ENCODE measurements around the gene PHRF1. TPM values are rescaled to one million over a fixed set of nuclear protein-coding genes. Genes with fewer than 3 reads are reported as not detected.

The PHRF1 gene
- total RNA-seq, 1 donor from 2014 or later, result 25.4 TPM

DNA sequence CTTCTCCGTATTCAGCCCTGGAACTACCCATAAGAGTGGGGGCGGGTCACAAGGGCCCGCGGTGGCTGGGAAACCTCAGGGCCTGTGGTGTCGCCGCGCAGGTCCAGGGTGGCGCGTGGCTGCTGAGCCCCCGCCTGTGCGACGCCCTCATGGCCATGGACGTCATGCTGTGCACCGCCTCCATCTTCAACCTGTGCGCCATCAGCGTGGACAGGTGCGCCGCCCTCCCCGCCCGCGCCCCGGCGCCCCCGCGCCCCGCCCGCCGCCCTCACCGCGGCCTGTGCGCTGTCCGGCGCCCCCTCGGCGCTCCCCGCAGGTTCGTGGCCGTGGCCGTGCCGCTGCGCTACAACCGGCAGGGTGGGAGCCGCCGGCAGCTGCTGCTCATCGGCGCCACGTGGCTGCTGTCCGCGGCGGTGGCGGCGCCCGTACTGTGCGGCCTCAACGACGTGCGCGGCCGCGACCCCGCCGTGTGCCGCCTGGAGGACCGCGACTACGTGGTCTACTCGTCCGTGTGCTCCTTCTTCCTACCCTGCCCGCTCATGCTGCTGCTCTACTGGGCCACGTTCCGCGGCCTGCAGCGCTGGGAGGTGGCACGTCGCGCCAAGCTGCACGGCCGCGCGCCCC, 63.2 kb downstream of the PHRF1 start:
- no peak overlapping the region for H3K27ac ChIP-seq
- TF ChIP-seq, protein P1, sequence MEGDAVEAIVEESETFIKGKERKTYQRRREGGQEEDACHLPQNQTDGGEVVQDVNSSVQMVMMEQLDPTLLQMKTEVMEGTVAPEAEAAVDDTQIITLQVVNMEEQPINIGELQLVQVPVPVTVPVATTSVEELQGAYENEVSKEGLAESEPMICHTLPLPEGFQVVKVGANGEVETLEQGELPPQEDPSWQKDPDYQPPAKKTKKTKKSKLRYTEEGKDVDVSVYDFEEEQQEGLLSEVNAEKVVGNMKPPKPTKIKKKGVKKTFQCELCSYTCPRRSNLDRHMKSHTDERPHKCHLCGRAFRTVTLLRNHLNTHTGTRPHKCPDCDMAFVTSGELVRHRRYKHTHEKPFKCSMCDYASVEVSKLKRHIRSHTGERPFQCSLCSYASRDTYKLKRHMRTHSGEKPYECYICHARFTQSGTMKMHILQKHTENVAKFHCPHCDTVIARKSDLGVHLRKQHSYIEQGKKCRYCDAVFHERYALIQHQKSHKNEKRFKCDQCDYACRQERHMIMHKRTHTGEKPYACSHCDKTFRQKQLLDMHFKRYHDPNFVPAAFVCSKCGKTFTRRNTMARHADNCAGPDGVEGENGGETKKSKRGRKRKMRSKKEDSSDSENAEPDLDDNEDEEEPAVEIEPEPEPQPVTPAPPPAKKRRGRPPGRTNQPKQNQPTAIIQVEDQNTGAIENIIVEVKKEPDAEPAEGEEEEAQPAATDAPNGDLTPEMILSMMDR (IDR thresholded peaks at IDR 0.05), result no peak
- no peaks in the 10 kb centered on the region for H3K27me3 ChIP-seq
- no peak for DNase-seq (ENCODE audit: low spot score in 2 of 2)
- peaks cover 8 to 15% of the 10 kb centered on the region in 2 donors for H3K36me3 ChIP-seq
- H3K9me3 ChIP-seq, result no peaks in the 10 kb centered on the region
- peaks cover 9% of the 10 kb centered on the region in 2 donors for H3K4me1 ChIP-seq
- intact Hi-C loops (cut with DNase I), result no loop called here
- H3K4me3 ChIP-seq, result no peak overlapping the region

DNA sequence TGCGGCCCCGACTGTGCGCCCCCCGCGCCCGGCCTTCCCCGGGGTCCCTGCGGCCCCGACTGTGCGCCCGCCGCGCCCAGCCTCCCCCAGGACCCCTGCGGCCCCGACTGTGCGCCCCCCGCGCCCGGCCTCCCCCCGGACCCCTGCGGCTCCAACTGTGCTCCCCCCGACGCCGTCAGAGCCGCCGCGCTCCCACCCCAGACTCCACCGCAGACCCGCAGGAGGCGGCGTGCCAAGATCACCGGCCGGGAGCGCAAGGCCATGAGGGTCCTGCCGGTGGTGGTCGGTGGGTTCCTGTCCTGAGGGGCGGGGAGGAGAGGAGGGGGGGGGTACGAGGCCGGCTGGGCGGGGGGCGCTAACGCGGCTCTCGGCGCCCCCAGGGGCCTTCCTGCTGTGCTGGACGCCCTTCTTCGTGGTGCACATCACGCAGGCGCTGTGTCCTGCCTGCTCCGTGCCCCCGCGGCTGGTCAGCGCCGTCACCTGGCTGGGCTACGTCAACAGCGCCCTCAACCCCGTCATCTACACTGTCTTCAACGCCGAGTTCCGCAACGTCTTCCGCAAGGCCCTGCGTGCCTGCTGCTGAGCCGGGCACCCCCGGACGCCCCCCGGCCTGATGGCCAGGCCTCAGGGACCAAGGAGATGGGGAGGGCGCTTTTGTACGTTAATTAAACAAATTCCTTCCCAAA, 63.9 kb downstream of the PHRF1 start:
- Histone ChIP-seq H3K4me3 (no peak overlapping the region), H3K27me3 (no peaks in the 10 kb centered on the region), H3K9me3 (no peaks in the 10 kb centered on the region), H3K36me3 (peaks cover 8 to 18% of the 10 kb centered on the region in 2 donors), H3K27ac (no peak overlapping the region), H3K4me1 (peaks cover 9% of the 10 kb centered on the region in 2 donors)
- intact Hi-C loops (cut with DNase I), result no loop called here
- DNase-seq (ENCODE audit: low spot score in 2 of 2), result no peak
- TF ChIP-seq, protein P1 (IDR thresholded peaks at IDR 0.05), result no peak

DNA sequence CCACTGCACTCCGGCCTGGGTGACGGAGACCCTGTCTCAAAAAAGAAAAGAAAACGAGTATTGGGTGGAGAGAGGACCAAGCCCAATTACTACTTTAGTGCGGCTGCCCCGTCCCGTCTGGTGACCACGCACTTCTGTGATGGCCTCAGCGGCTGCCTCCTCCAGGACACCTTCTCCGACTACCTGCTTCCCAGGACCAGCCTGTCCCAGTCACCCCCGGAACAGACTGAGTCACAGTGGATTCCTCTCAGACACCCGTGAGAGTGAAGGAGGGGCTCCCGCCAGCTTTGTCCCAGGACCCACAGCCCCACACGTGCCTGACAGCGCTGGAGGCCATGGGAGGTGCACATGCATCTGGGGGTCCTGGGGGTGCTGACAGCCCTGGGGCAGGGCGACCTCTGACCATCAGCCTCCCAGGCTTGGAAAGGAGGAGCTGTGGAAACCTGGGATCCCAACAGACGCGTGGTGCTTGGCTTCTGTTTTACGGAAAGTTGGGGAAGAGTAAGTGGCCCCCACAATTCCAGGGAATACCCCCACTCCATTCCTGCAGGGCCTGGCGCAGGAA, 65.6 kb downstream of the PHRF1 start:
- no peak for DNase-seq (ENCODE audit: low spot score in 2 of 2)
- TF ChIP-seq, protein P1 (IDR thresholded peaks at IDR 0.05), result no peak
- Histone ChIP-seq H3K27ac (no peak overlapping the region), H3K4me3 (no peak overlapping the region), H3K27me3 (no peaks in the 10 kb centered on the region), H3K36me3 (peaks cover 14 to 18% of the 10 kb centered on the region in 2 donors), H3K4me1 (peaks cover 6 to 8% of the 10 kb centered on the region in 2 donors), H3K9me3 (no peaks in the 10 kb centered on the region)
- intact Hi-C loops (cut with DNase I), result no loop called here

DNA sequence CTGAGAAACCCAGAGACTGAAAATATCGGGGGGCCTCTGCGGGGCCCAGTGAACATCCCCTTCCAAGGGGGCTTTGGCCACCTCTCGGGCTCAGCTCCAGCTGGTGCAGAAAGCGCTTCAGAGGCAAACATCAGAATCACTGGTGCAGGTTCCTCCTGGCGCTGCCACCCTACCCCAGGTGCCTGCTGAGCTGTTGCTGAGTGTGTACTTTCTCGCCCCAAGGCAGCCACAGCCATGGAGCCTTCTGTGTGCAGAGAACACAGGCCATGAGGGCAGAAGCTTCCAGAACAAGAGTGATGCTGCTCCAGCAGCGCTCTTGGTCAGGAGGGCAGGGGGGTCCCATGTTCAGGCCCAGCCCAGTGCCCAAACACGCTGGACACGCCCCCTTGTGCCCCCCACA, 67.1 kb downstream of the PHRF1 start:
- Histone ChIP-seq H3K9me3 (no peaks in the 10 kb centered on the region), H3K27ac (no peak overlapping the region), H3K4me1 (no peaks in the 10 kb centered on the region), H3K36me3 (peaks cover 18% of the 10 kb centered on the region in 2 donors), H3K4me3 (no peak overlapping the region), H3K27me3 (no peaks in the 10 kb centered on the region)
- intact Hi-C loops (cut with DNase I), result no loop called here
- DNase-seq (ENCODE audit: low spot score in 2 of 2), result no peak
- TF ChIP-seq, protein P1 (IDR thresholded peaks at IDR 0.05), result no peak

DNA sequence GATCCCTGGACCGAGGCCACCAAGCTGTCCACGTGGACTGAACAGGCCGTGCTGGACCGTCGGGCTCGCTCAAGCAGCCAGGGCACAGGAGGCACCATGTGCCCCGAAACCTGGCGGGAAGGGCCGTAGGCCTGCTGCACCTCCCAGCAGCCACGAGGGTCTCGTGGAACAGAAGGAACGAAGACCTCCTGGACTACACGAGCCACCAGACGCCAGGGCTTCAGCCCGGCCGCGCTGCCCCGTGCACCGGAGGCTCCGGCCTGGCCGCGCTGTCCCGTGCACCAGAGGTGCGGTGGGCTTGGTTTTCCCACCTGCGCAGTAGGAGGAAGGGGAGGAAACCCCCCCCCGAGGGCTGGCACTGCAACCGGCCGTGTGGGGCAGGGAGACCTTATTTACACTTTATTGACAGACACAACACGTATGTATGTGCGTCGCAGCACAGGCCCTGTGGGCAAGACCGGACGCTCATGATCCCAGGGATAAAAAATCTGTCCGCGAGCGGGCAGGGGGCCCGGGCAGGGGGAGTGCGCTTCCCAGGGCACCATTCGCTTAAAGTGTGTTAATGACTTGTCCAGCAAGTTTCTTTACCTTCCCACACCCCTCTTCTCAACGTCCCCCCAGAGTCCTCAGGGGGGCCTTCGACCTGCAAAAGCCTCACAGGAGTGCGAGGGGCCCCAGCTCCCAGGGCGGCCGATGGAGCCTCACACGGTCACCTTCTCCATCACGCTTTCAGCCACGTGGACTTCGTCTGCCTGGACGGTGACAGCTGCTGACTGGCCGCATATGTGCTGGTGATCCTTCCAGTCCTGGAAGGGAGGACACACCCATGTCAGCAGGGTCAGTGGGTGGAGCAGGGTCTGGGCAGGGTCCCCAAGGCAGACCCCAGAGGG, 67.8 kb downstream of the PHRF1 start:
- Histone ChIP-seq H3K27me3 (no peaks in the 10 kb centered on the region), H3K9me3 (no peaks in the 10 kb centered on the region), H3K4me1 (no peaks in the 10 kb centered on the region), H3K4me3 (no peak overlapping the region), H3K27ac (no peak overlapping the region), H3K36me3 (peaks cover 18 to 20% of the 10 kb centered on the region in 2 donors)
- TF ChIP-seq, protein P1 (IDR thresholded peaks at IDR 0.05), result no peak
- no peak for DNase-seq (ENCODE audit: low spot score in 2 of 2)
- intact Hi-C loops (cut with DNase I), result no loop called here
